GM23338 (cell line): ENCODE results near the gene TMEM107. TPM values are rescaled to one million over a fixed set of nuclear protein-coding genes. Genes with fewer than 3 reads are reported as not detected.

Experiments
- ATAC-seq: fragments of 200-7000 bp; cut with Tn5 transposase; 3 replicates; pipeline ENCODE4 v1.9.1; 2020
- DNase-seq: peaks from one replicate; pipeline ENCODE4 v3.0.0-alpha.2; 2015; ENCODE audit warnings: low spot score
- H2AFZ ChIP-seq: fragments of 200-600 bp; sonication (generic); 2 replicates; pipeline ENCODE4 v1.8.0; 2016; ENCODE audit warnings: antibody characterized with exemption, mild to moderate bottlenecking, moderate library complexity
- H3F3A ChIP-seq: fragments of 200-600 bp; sonication (generic); replicated peaks from 2 replicates; pipeline ENCODE4 v1.8.0; 2017; ENCODE audit warnings: antibody characterized with exemption, mixed run types, low read depth
- H3K27ac ChIP-seq: fragments of 200-600 bp; sonication (generic); 2 replicates; pipeline ENCODE4 v1.6.1; 2016; ENCODE audit warnings: low read depth
- H3K27me3 ChIP-seq: fragments of 200-600 bp; sonication (generic); 2 replicates; pipeline ENCODE4 v1.8.0; 2016; ENCODE audit warnings: mild to moderate bottlenecking, mixed run types, moderate library complexity; ENCODE audit not compliant: insufficient read depth
- H3K36me3 ChIP-seq: fragments of 200-600 bp; sonication (generic); 2 replicates; pipeline ENCODE4 v1.8.0; 2016; ENCODE audit warnings: mild to moderate bottlenecking; ENCODE audit not compliant: insufficient read depth
- H3K4me1 ChIP-seq: fragments of 200-600 bp; sonication (generic); 2 replicates; pipeline ENCODE4 v1.8.0; 2016; ENCODE audit warnings: mild to moderate bottlenecking, moderate library complexity; ENCODE audit not compliant: insufficient read depth
- H3K4me2 ChIP-seq: fragments of 200-600 bp; sonication (generic); 2 replicates; pipeline ENCODE4 v1.7.1; 2017; ENCODE audit warnings: mixed run types
- H3K4me3 ChIP-seq: fragments of 200-600 bp; sonication (generic); 2 replicates; pipeline ENCODE4 v1.6.1; 2016; ENCODE audit warnings: mixed run types
- H3K79me2 ChIP-seq: fragments of 200-600 bp; sonication (generic); replicated peaks from 2 replicates; pipeline ENCODE4 v1.8.0; 2017; ENCODE audit warnings: mild to moderate bottlenecking; ENCODE audit not compliant: insufficient read depth
- H3K9me2 ChIP-seq: fragments of 200-600 bp; sonication (generic); 2 replicates; pipeline ENCODE4 v1.8.0; 2017; ENCODE audit not compliant: insufficient read depth
- H4K20me1 ChIP-seq: fragments of 200-600 bp; sonication (generic); replicated peaks from 2 replicates; pipeline ENCODE4 v1.8.0; 2017; ENCODE audit warnings: mild to moderate bottlenecking; ENCODE audit not compliant: insufficient read depth
- H3K27ac Mint-ChIP-seq: 2 replicates; pipeline ENCODE4 v1.8.0; 2020; ENCODE audit warnings: inconsistent platforms, mild to moderate bottlenecking, moderate library complexity, mixed read lengths
- H3K27me3 Mint-ChIP-seq: 3 replicates; pipeline ENCODE4 v1.8.0; 2022; ENCODE audit warnings: low read depth, mild to moderate bottlenecking, moderate library complexity, mixed read lengths, inconsistent platforms; ENCODE audit not compliant: insufficient read depth, poor library complexity
- H3K36me3 Mint-ChIP-seq: 3 replicates; pipeline ENCODE4 v1.8.0; 2021; ENCODE audit warnings: low read depth, mild to moderate bottlenecking, inconsistent platforms, moderate library complexity, mixed read lengths
- H3K4me1 Mint-ChIP-seq: 3 replicates; pipeline ENCODE4 v1.8.0; 2020; ENCODE audit warnings: mild to moderate bottlenecking, inconsistent platforms, mixed read lengths
- H3K4me3 Mint-ChIP-seq: 3 replicates; pipeline ENCODE4 v1.8.0; 2021; ENCODE audit warnings: moderate library complexity, mild to moderate bottlenecking, inconsistent platforms, mixed read lengths
- H3K9me3 Mint-ChIP-seq: 3 replicates; pipeline ENCODE4 v1.8.0; 2020; ENCODE audit warnings: moderate library complexity, mild to moderate bottlenecking, inconsistent platforms, mixed read lengths
- CREB1 ChIP-seq: fragments of 250-450 bp; sonication (Bioruptor Pico); IDR thresholded peaks from 2 replicates; pipeline ENCODE4 v1.5.0; 2020; ENCODE audit warnings: low read depth, mild to moderate bottlenecking, moderate library complexity
- CTCF ChIP-seq, 2 experiments: fragments of 200-600 bp in 1 of 2; sonication (generic) in 1 of 2; conservative IDR thresholded peaks; 2 replicates each; pipeline versions ENCODE4 v1.5.1 to v1.6.1; 2016 to 2017; ENCODE audit warnings: antibody characterized with exemption in 2 of 2, low read depth in 2 of 2, mild to moderate bottlenecking in 2 of 2, moderate library complexity in 1 of 2
- ETS1 ChIP-seq: IDR thresholded peaks from 2 replicates; pipeline ENCODE4 v1.6.1; 2016; ENCODE audit warnings: antibody characterized with exemption
- EZH2 ChIP-seq: fragments of 200-600 bp; sonication (generic); IDR thresholded peaks from one replicate; pipeline ENCODE4 v1.8.0; 2017; ENCODE audit warnings: antibody characterized with exemption, mild to moderate bottlenecking, low read depth; ENCODE audit not compliant: unreplicated experiment
- EZH2phosphoT487 ChIP-seq: fragments of 200-600 bp; sonication (generic); IDR thresholded peaks from one replicate; pipeline ENCODE4 v1.8.1; 2018; ENCODE audit warnings: antibody characterized with exemption; ENCODE audit not compliant: unreplicated experiment
- JUNB ChIP-seq: IDR thresholded peaks from one replicate; pipeline ENCODE4 v1.6.1; 2016; ENCODE audit warnings: antibody characterized with exemption; ENCODE audit not compliant: unreplicated experiment
- NANOG ChIP-seq: IDR thresholded peaks from 2 replicates; pipeline ENCODE4 v1.6.1; 2016; ENCODE audit warnings: antibody characterized with exemption, borderline replicate concordance
- POLR2AphosphoS5 ChIP-seq: IDR thresholded peaks from 2 replicates; pipeline ENCODE4 v1.6.1; 2016; ENCODE audit warnings: antibody characterized with exemption, low read depth
- REST ChIP-seq: IDR thresholded peaks from one replicate; pipeline ENCODE4 v1.6.1; 2018; ENCODE audit warnings: antibody characterized with exemption; ENCODE audit not compliant: unreplicated experiment
- STAT1 ChIP-seq: IDR thresholded peaks from one replicate; pipeline ENCODE4 v1.6.1; 2016; ENCODE audit warnings: antibody characterized with exemption; ENCODE audit not compliant: unreplicated experiment
- ZNF114 ChIP-seq: fragments of 250-450 bp; sonication (Bioruptor Pico); IDR thresholded peaks from 2 replicates; pipeline ENCODE4 v1.5.0; 2020; ENCODE audit warnings: mild to moderate bottlenecking, moderate library complexity
- ZNF331 ChIP-seq: fragments of 250-450 bp; sonication (Bioruptor Pico); IDR thresholded peaks from 2 replicates; pipeline ENCODE4 v1.5.0; 2020; ENCODE audit warnings: low read depth, mild to moderate bottlenecking, moderate library complexity
- ZNF462 ChIP-seq: fragments of 250-450 bp; sonication (Bioruptor Pico); IDR thresholded peaks from 2 replicates; pipeline ENCODE4 v1.5.0; 2020; ENCODE audit warnings: mild to moderate bottlenecking, moderate library complexity
- polyA plus RNA-seq: library from polyadenylated mRNA; unstranded; fragments of >200 nt; fragmentation: Nextera tagmentation; extraction: Ambion mirVana; gene quantifications from 2 replicates; pipeline ENCODE4 v1.2.1, GENCODE V29; 2016
- total RNA-seq: library from RNA; depleted of rRNA; stranded (reverse); fragments of >200 nt; shearing (Covaris generic); gene quantifications from 2 replicates; pipeline ENCODE4 v1.2.3, GENCODE V29; 2014

TMEM107 gene
- total and polyA plus RNA-seq, 2 experiments from 2014 or later = 10.8 to 20.4 TPM

- Histone ChIP-seq H4K20me1 (no peaks in the 10 kb centered on the region), H3K4me2 (peak overlapping the region; percentile 35), H3K36me3 (no peaks in the 10 kb centered on the region), H3K27me3 (peaks cover 13% of the 10 kb centered on the region), H2AFZ (no peak overlapping the region), H3K4me1 (peaks cover 9% of the 10 kb centered on the region), H3K27ac (no peak overlapping the region), H3K4me3 (peak overlapping the region; percentile 100), H3F3A (peaks cover 15% of the 10 kb centered on the region), H3K79me2 (no peaks in the 10 kb centered on the region), H3K9me2 (no peaks in the 10 kb centered on the region)
- DNase-seq (no peak), ATAC-seq (no peak)
- Mint-ChIP-seq H3K36me3 (no peaks in the 10 kb centered on the region; the same call in 2 of the 3 replicates), H3K27ac (no peak overlapping the region), H3K4me3 (no peak overlapping the region; the same call in 2 of the 3 replicates), H3K4me1 (peaks cover 7% of the 10 kb centered on the region), H3K27me3 (peaks cover 15% of the 10 kb centered on the region), H3K9me3 (no peaks in the 10 kb centered on the region)
- no peak for TF ChIP-seq ETS1
- no peak for TF ChIP-seq CTCF (conservative IDR thresholded peaks at IDR 0.05; ENCODE audit: low read depth in 2 of 2)
- no peak for TF ChIP-seq JUNB
- TF ChIP-seq REST = no peak
- no peak for TF ChIP-seq EZH2
- TF ChIP-seq NANOG = no peak
- TF ChIP-seq POLR2AphosphoS5 = no peak
- no peak for TF ChIP-seq CREB1 (CRISPR knock-in tag)
- no peak for TF ChIP-seq EZH2phosphoT487
- TF ChIP-seq ZNF331 (CRISPR knock-in tag) = no peak
- TF ChIP-seq ZNF462 (CRISPR knock-in tag) = no peak
- TF ChIP-seq STAT1 = no peak
- no peak for TF ChIP-seq ZNF114 (CRISPR knock-in tag)
Measured at GRCh38 chr17:8189041-8189710, 13.0 kb upstream of the TMEM107 start.
